Measurements from ENCODE around the gene DENND11.

DNA sequence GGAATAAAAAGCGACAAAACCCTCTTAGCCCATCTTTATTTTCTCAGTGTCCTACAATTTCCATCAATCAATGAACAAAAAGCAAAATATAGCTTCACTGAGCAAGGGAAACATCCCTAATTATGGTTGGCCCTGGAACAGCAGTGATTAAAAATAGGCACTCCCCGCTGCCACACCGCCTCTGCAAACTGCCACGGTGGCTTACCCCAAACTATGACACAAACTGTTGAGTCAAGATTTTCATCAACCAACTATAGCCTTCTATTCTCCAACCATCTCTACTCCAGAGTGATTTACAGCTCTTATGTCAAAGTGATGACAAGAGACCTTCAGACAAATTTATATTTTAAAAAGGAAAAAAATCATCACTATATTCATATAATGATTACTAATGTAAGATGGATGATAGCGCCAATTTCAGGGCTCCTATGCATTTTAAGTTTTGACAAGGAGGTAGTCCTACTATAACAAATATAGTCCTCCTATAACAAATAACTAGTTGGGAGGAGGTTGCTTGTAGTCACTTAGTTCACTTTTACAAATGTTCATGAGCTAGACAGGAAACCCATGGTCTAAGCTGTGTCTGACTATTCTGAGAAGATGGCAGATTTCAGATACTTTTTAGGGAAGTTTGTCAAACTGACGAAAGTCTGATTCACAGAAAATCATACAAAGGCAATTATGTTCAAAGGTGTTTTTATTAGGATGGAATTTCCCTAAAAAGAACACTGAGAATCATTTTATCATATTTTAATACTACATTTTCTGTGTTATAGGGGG lies 26.3 kb downstream of the DENND11 start:
- TF ChIP-seq ZNF217 (IDR thresholded peaks at IDR 0.05) (no peak), CBFB (IDR thresholded peaks at IDR 0.05; ENCODE audit: low read depth) (no peak), HDAC6 (IDR thresholded peaks at IDR 0.05; ENCODE audit: unreplicated experiment) (no peak), FOXK2 (IDR thresholded peaks at IDR 0.05) (no peak), EZH2 (IDR thresholded peaks at IDR 0.05; ENCODE audit: borderline replicate concordance, control insufficient read depth, low read depth, low read length) (no peak), RCOR1 (conservative IDR thresholded peaks at IDR 0.05; ENCODE audit: low read depth, low read length) (no peak)
- TF ChIP-seq, protein P1, sequence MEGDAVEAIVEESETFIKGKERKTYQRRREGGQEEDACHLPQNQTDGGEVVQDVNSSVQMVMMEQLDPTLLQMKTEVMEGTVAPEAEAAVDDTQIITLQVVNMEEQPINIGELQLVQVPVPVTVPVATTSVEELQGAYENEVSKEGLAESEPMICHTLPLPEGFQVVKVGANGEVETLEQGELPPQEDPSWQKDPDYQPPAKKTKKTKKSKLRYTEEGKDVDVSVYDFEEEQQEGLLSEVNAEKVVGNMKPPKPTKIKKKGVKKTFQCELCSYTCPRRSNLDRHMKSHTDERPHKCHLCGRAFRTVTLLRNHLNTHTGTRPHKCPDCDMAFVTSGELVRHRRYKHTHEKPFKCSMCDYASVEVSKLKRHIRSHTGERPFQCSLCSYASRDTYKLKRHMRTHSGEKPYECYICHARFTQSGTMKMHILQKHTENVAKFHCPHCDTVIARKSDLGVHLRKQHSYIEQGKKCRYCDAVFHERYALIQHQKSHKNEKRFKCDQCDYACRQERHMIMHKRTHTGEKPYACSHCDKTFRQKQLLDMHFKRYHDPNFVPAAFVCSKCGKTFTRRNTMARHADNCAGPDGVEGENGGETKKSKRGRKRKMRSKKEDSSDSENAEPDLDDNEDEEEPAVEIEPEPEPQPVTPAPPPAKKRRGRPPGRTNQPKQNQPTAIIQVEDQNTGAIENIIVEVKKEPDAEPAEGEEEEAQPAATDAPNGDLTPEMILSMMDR (IDR thresholded peaks at IDR 0.05 in 2 of 3, conservative IDR thresholded peaks at IDR 0.05 in 1 of 3; ENCODE audit: control insufficient read depth in 2 of 3, extremely low read depth in 1 of 3, insufficient read depth in 1 of 3, low read depth in 3 of 3, low read length in 3 of 3) = no peak
- TF ChIP-seq, protein P2, sequence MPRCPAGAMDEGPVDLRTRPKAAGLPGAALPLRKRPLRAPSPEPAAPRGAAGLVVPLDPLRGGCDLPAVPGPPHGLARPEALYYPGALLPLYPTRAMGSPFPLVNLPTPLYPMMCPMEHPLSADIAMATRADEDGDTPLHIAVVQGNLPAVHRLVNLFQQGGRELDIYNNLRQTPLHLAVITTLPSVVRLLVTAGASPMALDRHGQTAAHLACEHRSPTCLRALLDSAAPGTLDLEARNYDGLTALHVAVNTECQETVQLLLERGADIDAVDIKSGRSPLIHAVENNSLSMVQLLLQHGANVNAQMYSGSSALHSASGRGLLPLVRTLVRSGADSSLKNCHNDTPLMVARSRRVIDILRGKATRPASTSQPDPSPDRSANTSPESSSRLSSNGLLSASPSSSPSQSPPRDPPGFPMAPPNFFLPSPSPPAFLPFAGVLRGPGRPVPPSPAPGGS (IDR thresholded peaks at IDR 0.05; ENCODE audit: borderline replicate concordance, insufficient read depth, low read depth, low read length, poor library complexity, severe bottlenecking) = no peak
